HFF-Myc (cell line): ENCODE measurements around the gene TRIM56.
"Not testable (repeated sequence)": the region's sequence is repeated elsewhere in the genome, so short reads cannot be mapped to it uniquely, and the experiment has no call there.

Experiments used
- DNase-seq: peaks from one replicate; pipeline ENCODE4 v3.0.0-alpha.2; 2011; ENCODE audit warnings: low read depth; ENCODE audit errors: extremely low read depth
- H3K4me3 ChIP-seq: replicated peaks from 2 replicates; pipeline ENCODE4 v1.5.1; 2011; ENCODE audit warnings: low read depth, mild to moderate bottlenecking, control low read depth, low read length
- TF ChIP-seq, protein P1 (sequence below): IDR thresholded peaks from 2 replicates; pipeline ENCODE4 v1.5.1; 2012; ENCODE audit warnings: mild to moderate bottlenecking, low read depth, low read length, control low read depth; ENCODE audit errors: missing control alignments

TRIM56 gene

DNA sequence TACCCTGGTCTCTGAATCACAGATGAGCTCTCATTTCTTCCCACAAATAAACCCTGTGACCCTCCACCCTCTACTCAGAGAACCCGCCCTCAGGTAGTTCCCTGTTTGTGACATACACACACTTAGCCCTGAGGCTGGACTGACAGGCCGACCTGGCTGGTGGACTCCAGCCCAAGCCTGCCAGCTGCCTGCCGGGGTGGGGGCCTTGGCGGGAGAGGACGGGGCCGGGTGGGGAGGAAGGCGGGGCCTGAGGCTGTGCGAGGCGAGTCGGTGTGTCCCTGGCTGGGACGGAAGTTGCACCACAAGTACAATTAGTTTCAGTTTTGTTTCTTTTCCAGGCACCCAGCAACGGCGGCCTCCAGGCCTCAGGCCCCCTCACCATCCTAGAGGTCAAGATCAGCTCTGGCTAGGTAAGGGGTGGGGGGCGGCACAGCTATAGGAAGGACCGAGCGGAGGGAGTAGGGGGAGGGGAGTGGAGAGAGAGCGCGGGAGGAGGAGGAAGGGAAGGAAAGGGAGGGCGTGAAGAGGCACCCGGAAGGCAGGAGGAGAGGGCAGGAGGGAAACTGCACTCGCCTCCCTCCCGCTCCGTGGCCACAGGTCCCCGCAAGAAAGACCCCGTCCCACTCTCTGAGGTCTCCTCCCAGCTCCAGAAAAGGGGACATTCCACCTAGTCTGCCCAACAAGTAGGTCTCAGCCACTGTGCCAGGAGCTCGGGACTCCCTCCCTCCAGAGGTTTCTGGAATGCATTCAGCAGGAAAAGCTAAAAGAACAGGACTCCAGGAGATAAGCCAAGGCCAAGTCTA lies at the start of gene TRIM56:
TRIM56 (plus strand) TSS at position 320 of the 803 bp plus-strand sequence. CDS start 1,832 bp downstream, outside the sequence.
- TF ChIP-seq, protein P1, sequence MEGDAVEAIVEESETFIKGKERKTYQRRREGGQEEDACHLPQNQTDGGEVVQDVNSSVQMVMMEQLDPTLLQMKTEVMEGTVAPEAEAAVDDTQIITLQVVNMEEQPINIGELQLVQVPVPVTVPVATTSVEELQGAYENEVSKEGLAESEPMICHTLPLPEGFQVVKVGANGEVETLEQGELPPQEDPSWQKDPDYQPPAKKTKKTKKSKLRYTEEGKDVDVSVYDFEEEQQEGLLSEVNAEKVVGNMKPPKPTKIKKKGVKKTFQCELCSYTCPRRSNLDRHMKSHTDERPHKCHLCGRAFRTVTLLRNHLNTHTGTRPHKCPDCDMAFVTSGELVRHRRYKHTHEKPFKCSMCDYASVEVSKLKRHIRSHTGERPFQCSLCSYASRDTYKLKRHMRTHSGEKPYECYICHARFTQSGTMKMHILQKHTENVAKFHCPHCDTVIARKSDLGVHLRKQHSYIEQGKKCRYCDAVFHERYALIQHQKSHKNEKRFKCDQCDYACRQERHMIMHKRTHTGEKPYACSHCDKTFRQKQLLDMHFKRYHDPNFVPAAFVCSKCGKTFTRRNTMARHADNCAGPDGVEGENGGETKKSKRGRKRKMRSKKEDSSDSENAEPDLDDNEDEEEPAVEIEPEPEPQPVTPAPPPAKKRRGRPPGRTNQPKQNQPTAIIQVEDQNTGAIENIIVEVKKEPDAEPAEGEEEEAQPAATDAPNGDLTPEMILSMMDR, result no peak
- H3K4me3 ChIP-seq, result peak within 1 kb of the TSS; percentile 78
- no peak for DNase-seq

DNA sequence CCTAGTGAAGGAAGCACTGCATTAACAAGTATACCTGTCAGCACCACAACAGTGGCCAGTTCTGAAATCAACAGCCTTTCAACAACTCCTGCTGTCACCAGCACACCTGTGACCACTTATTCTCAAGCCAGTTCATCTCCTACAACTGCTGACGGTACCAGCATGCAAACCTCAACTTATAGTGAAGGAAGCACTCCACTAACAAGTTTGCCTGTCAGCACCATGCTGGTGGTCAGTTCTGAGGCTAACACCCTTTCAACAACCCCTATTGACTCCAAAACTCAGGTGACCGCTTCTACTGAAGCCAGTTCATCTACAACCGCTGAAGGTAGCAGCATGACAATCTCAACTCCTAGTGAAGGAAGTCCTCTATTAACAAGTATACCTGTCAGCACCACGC lies 49.3 kb upstream of the TRIM56 start:
- TF ChIP-seq, protein P1, result no peak
- no peak overlapping the region for H3K4me3 ChIP-seq
- no peak for DNase-seq

DNA sequence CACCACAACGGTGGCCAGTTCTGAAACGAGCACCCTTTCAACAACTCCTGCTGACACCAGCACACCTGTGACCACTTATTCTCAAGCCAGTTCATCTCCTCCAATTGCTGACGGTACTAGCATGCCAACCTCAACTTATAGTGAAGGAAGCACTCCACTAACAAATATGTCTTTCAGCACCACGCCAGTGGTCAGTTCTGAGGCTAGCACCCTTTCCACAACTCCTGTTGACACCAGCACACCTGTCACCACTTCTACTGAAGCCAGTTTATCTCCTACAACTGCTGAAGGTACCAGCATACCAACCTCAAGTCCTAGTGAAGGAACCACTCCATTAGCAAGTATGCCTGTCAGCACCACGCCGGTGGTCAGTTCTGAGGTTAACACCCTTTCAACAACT lies 44.0 kb upstream of the TRIM56 start:
- not testable (repeated sequence) for DNase-seq

DNA sequence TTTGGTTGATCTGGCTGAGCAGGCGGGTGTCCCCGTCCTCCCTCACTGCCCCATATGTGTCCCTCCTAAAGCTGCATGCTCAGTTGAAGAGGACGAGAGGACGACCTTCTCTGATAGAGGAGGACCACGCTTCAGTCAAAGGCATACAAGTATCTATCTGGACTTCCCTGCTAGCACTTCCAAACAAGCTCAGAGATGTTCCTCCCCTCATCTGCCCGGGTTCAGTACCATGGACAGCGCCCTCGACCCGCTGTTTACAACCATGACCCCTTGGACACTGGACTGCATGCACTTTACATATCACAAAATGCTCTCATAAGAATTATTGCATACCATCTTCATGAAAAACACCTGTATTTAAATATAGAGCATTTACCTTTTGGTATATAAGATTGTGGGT lies 26.9 kb upstream of the TRIM56 start:
- no peak overlapping the region for H3K4me3 ChIP-seq
- TF ChIP-seq, protein P1, result no peak
- DNase-seq, result peak; percentile 21

More for the DNA sequence above, 44.0 kb upstream of the TRIM56 start:
- not testable (repeated sequence) for H3K4me3 ChIP-seq

GRCh38 chr7:101059620-101059942 lies 25.7 kb upstream of the TRIM56 start:
- no peak overlapping the region for H3K4me3 ChIP-seq
- TF ChIP-seq, protein P1, result no peak
- no peak for DNase-seq

- TF ChIP-seq, protein P1, result no peak
- no peak overlapping the region for H3K4me3 ChIP-seq
- DNase-seq, result no peak
Measured at GRCh38 chr7:101060992-101061391, 24.3 kb upstream of the TRIM56 start.

GRCh38 chr7:101064176-101064550 lies 21.1 kb upstream of the TRIM56 start:
- DNase-seq, H3K4me3 ChIP-seq: not testable (repeated sequence)

GRCh38 chr7:101065162-101065561 lies 20.1 kb upstream of the TRIM56 start:
- DNase-seq, result not testable (repeated sequence)

More at GRCh38 chr7:101065162-101065561, 20.1 kb upstream of the TRIM56 start:
- H3K4me3 ChIP-seq, result not testable (repeated sequence)
